ENCODE measurements around the gene KCTD4.

KCTD4 gene

DNA sequence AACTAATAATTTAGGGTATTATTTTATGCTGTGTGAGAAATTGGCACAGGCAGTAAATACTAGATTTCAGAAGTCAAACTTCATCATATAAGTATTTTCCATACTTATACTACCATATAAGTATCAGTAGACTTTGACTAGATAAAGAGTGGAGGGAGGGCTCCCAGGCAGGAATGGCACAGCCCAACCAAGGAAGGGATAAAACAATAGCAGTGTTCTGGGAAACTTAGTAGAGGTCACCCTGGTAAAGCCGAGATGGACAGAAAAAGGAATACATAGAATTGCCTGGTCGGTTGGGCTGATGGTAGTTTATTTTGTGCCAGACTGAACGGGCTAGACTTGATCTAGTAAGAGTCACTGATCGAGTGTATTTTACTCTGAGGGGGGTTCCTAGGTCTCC lies 19.6 kb upstream of the KCTD4 start:
- no peak overlapping the region for H4K8ac ChIP-seq (ENCODE audit: low read depth, low read length)
- no peaks in the 10 kb centered on the region for H3K27me3 ChIP-seq (ENCODE audit: insufficient read depth, low read length, poor library complexity)
- no peak overlapping the region for H2AK5ac ChIP-seq (ENCODE audit: low read length)
- no CpG with 5 or more reads among the region's 4 CpGs for WGBS (ENCODE audit: extremely low coverage, insufficient coverage, low lambda C conversion rate)
- peak overlapping the region; percentile 51 for H3K18ac ChIP-seq (ENCODE audit: low read length)
- no peak overlapping the region for H3K9ac ChIP-seq (ENCODE audit: low read length)
- no peak overlapping the region for H3K23ac ChIP-seq (ENCODE audit: low read length)
- H3K79me2 ChIP-seq (ENCODE audit: control insufficient read depth, insufficient read depth, low read length), result no peaks in the 10 kb centered on the region
- H3K36me3 ChIP-seq (ENCODE audit: control insufficient read depth, insufficient read depth, low read length), result no peaks in the 10 kb centered on the region
- H3K4me2 ChIP-seq (ENCODE audit: low read length), result no peak overlapping the region
- DNase-seq, result no peak
- H3K4me1 ChIP-seq (ENCODE audit: control insufficient read depth, low read depth, low read length), result peaks cover 2% of the 10 kb centered on the region
- no peak overlapping the region for H3K27ac ChIP-seq (ENCODE audit: low read depth, low read length)
- no peak overlapping the region for H2BK120ac ChIP-seq (ENCODE audit: low read depth, low read length)
- H4K5ac ChIP-seq (ENCODE audit: low read length), result no peak overlapping the region
- no peak overlapping the region for H2BK15ac ChIP-seq (replicated peaks; ENCODE audit: low read depth)
- peaks cover 2% of the 10 kb centered on the region for H3K79me1 ChIP-seq (ENCODE audit: low read length)
- H2BK5ac ChIP-seq (ENCODE audit: low read length), result no peak overlapping the region
- H3K4me3 ChIP-seq (ENCODE audit: low read length), result no peak overlapping the region
- H3K56ac ChIP-seq (ENCODE audit: low read length), result no peak overlapping the region
- no peak overlapping the region for H3K4ac ChIP-seq (ENCODE audit: low read depth, low read length)

DNA sequence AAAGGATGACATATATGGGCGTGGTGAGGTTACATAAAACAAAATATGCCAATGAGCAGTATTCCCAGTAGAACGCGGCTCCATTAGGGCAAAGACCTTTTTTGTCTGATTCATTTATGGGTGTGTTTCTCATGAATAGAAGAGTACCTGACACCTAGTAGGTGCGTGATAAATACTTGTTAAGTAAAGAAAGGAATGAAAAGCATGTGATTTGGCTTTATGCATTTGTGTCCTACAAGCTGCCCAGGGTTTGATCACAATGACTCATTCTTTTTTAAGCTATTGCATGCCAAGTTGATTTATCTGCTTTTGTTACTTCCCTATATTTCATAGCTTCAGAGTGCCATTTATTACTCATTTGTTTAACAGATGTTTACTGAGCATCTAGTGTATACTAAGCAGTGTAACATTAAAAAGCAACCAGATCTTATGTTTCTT lies 19.1 kb upstream of the KCTD4 start:
- H4K8ac ChIP-seq (ENCODE audit: low read depth, low read length), result no peak overlapping the region
- WGBS (ENCODE audit: extremely low coverage, insufficient coverage, low lambda C conversion rate), result no CpG with 5 or more reads among the region's 4 CpGs
- no peak overlapping the region for H3K4me2 ChIP-seq (ENCODE audit: low read length)
- H4K5ac ChIP-seq (ENCODE audit: low read length), result no peak overlapping the region
- H3K79me2 ChIP-seq (ENCODE audit: control insufficient read depth, insufficient read depth, low read length), result no peaks in the 10 kb centered on the region
- no peak overlapping the region for H3K9ac ChIP-seq (ENCODE audit: low read length)
- no peak overlapping the region for H2BK120ac ChIP-seq (ENCODE audit: low read depth, low read length)
- H3K4me1 ChIP-seq (ENCODE audit: control insufficient read depth, low read depth, low read length), result peaks cover 2% of the 10 kb centered on the region
- peak; percentile 67 for DNase-seq
- no peak overlapping the region for H3K4me3 ChIP-seq (ENCODE audit: low read length)
- H3K4ac ChIP-seq (ENCODE audit: low read depth, low read length), result no peak overlapping the region
- H3K27ac ChIP-seq (ENCODE audit: low read depth, low read length), result no peak overlapping the region
- H3K56ac ChIP-seq (ENCODE audit: low read length), result no peak overlapping the region
- no peaks in the 10 kb centered on the region for H3K36me3 ChIP-seq (ENCODE audit: control insufficient read depth, insufficient read depth, low read length)
- no peak overlapping the region for H3K18ac ChIP-seq (ENCODE audit: low read length)
- no peak overlapping the region for H2BK15ac ChIP-seq (replicated peaks; ENCODE audit: low read depth)
- H3K23ac ChIP-seq (ENCODE audit: low read length), result no peak overlapping the region
- no peak overlapping the region for H2AK5ac ChIP-seq (ENCODE audit: low read length)
- no peak overlapping the region for H2BK5ac ChIP-seq (ENCODE audit: low read length)
- H3K79me1 ChIP-seq (ENCODE audit: low read length), result peaks cover 2% of the 10 kb centered on the region
- H3K27me3 ChIP-seq (ENCODE audit: insufficient read depth, low read length, poor library complexity), result no peaks in the 10 kb centered on the region

DNA sequence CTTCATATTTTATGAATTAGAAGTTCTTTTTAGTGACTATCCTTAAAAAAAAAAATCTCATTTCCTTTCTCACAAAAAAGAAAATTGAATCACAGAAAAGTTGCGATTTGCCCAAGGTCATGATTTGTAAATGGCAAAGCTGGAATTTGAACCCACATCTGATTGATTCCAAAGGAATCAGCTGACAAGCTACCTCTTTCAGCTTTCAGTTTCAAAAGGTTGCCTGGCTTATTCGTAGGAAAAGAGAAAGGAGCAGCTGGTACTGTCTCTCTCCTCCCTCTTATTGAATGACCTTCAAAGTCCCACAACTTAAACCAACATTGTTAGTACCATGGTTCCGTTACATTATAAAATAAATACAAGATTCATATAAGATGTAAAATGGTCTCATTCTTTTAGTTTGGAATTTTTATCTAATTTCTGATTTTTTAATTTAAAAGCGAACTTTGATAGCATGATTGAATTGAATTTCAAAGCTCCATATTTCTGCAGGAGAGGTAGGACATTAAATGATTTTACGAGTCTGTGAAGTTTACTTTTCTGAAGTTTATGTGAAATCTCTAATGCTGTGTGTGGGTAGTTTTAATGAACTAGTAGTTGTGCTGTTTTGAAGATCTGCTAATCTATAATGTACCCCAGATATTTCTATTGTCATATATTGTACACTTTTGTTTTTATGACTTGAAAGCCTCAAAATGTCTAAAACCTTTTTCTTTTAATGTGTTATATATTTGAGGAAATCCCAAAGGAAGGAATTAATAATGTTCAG lies 18.5 kb upstream of the KCTD4 start:
- Histone ChIP-seq H3K79me2 (ENCODE audit: control insufficient read depth, insufficient read depth, low read length) (no peaks in the 10 kb centered on the region), H3K23ac (ENCODE audit: low read length) (no peak overlapping the region), H4K8ac (ENCODE audit: low read depth, low read length) (no peak overlapping the region), H3K18ac (ENCODE audit: low read length) (no peak overlapping the region), H3K27me3 (ENCODE audit: insufficient read depth, low read length, poor library complexity) (no peaks in the 10 kb centered on the region), H3K4ac (ENCODE audit: low read depth, low read length) (no peak overlapping the region), H3K4me3 (ENCODE audit: low read length) (no peak overlapping the region), H2BK5ac (ENCODE audit: low read length) (no peak overlapping the region), H3K9ac (ENCODE audit: low read length) (no peak overlapping the region), H3K36me3 (ENCODE audit: control insufficient read depth, insufficient read depth, low read length) (no peaks in the 10 kb centered on the region), H3K79me1 (ENCODE audit: low read length) (no peaks in the 10 kb centered on the region), H2BK15ac (replicated peaks; ENCODE audit: low read depth) (no peak overlapping the region), H4K5ac (ENCODE audit: low read length) (no peak overlapping the region), H2BK120ac (ENCODE audit: low read depth, low read length) (no peak overlapping the region), H2AK5ac (ENCODE audit: low read length) (no peak overlapping the region), H3K27ac (ENCODE audit: low read depth, low read length) (no peak overlapping the region), H3K4me1 (ENCODE audit: control insufficient read depth, low read depth, low read length) (peaks cover 2% of the 10 kb centered on the region), H3K4me2 (ENCODE audit: low read length) (no peak overlapping the region), H3K56ac (ENCODE audit: low read length) (no peak overlapping the region)
- WGBS (ENCODE audit: extremely low coverage, insufficient coverage, low lambda C conversion rate), result no CpG with 5 or more reads among the region's 5 CpGs
- no peak for DNase-seq

DNA sequence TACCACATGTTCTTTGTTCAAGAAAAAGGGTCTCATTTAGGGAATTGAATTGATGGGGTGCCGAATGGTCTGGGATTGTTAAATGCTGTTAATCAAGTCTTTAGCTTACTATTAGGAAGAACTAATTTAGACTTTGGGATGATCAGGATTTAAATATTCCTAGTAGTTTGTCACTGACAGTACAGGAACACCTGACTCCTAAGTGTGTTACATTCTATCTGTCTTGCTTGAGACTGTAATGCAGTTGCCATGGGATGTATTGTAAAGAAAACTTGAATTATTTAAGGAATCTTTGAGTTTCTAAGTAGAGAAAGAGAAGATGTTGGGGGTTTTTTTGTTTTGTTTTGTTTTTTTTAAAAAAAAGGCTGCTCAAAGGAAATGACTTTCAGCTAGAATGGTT lies 17.8 kb upstream of the KCTD4 start:
- Histone ChIP-seq H3K4me2 (ENCODE audit: low read length) (no peak overlapping the region), H3K4me3 (ENCODE audit: low read length) (no peak overlapping the region), H3K36me3 (ENCODE audit: control insufficient read depth, insufficient read depth, low read length) (no peaks in the 10 kb centered on the region), H2BK5ac (ENCODE audit: low read length) (no peak overlapping the region), H3K23ac (ENCODE audit: low read length) (no peak overlapping the region), H3K79me2 (ENCODE audit: control insufficient read depth, insufficient read depth, low read length) (no peaks in the 10 kb centered on the region), H3K56ac (ENCODE audit: low read length) (no peak overlapping the region), H2BK120ac (ENCODE audit: low read depth, low read length) (no peak overlapping the region), H3K9ac (ENCODE audit: low read length) (no peak overlapping the region), H4K8ac (ENCODE audit: low read depth, low read length) (no peak overlapping the region), H3K4ac (ENCODE audit: low read depth, low read length) (no peak overlapping the region), H2BK15ac (replicated peaks; ENCODE audit: low read depth) (no peak overlapping the region), H4K5ac (ENCODE audit: low read length) (no peak overlapping the region), H3K4me1 (ENCODE audit: control insufficient read depth, low read depth, low read length) (peaks cover 2% of the 10 kb centered on the region), H3K27ac (ENCODE audit: low read depth, low read length) (no peak overlapping the region), H3K18ac (ENCODE audit: low read length) (no peak overlapping the region), H3K27me3 (ENCODE audit: insufficient read depth, low read length, poor library complexity) (no peaks in the 10 kb centered on the region), H3K79me1 (ENCODE audit: low read length) (no peaks in the 10 kb centered on the region), H2AK5ac (ENCODE audit: low read length) (no peak overlapping the region)
- DNase-seq, result no peak
- WGBS (ENCODE audit: extremely low coverage, insufficient coverage, low lambda C conversion rate), result no CpG with 5 or more reads among the region's 1 CpG

DNA sequence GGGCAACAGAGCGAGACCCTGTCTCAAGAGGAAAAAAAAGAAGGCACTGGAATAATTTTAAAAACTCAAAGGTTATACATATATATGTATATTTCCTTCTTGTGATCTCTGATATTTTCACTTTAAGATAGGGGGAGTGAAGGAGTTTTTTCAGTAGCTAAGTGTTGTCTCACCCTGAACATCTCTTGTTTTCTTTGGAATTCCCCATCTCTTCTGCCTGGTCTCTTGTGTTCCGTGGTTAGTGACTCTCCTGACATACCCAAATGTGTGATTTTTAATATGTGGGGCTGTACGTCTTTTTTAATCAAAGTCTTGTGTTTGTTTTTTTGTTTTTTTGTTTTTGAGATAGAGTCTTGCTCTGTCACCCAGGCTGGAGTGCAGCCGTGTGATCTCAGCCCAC lies 15.3 kb upstream of the KCTD4 start:
- no peak overlapping the region for H3K4me2 ChIP-seq (ENCODE audit: low read length)
- H2AK5ac ChIP-seq (ENCODE audit: low read length), result no peak overlapping the region
- H3K27ac ChIP-seq (ENCODE audit: low read depth, low read length), result no peak overlapping the region
- no peak overlapping the region for H3K56ac ChIP-seq (ENCODE audit: low read length)
- H2BK120ac ChIP-seq (ENCODE audit: low read depth, low read length), result no peak overlapping the region
- no peak overlapping the region for H2BK5ac ChIP-seq (ENCODE audit: low read length)
- no peak overlapping the region for H4K5ac ChIP-seq (ENCODE audit: low read length)
- no peaks in the 10 kb centered on the region for H3K27me3 ChIP-seq (ENCODE audit: insufficient read depth, low read length, poor library complexity)
- no peak overlapping the region for H3K23ac ChIP-seq (ENCODE audit: low read length)
- H3K36me3 ChIP-seq (ENCODE audit: control insufficient read depth, insufficient read depth, low read length), result no peaks in the 10 kb centered on the region
- H4K8ac ChIP-seq (ENCODE audit: low read depth, low read length), result no peak overlapping the region
- WGBS (ENCODE audit: extremely low coverage, insufficient coverage, low lambda C conversion rate), result no CpG with 5 or more reads among the region's 4 CpGs
- no peaks in the 10 kb centered on the region for H3K79me1 ChIP-seq (ENCODE audit: low read length)
- H3K79me2 ChIP-seq (ENCODE audit: control insufficient read depth, insufficient read depth, low read length), result no peaks in the 10 kb centered on the region
- no peak overlapping the region for H3K9ac ChIP-seq (ENCODE audit: low read length)
- H2BK15ac ChIP-seq (replicated peaks; ENCODE audit: low read depth), result no peak overlapping the region
- peaks cover 2% of the 10 kb centered on the region for H3K4me1 ChIP-seq (ENCODE audit: control insufficient read depth, low read depth, low read length)
- no peak for DNase-seq
- H3K4ac ChIP-seq (ENCODE audit: low read depth, low read length), result no peak overlapping the region
- no peak overlapping the region for H3K18ac ChIP-seq (ENCODE audit: low read length)
- no peak overlapping the region for H3K4me3 ChIP-seq (ENCODE audit: low read length)

Measured in mesendoderm (in vitro differentiated cells).